Keratinocyte (primary cell): Measurements from ENCODE around the gene DMRT2. TPM values are rescaled to one million over a fixed set of nuclear protein-coding genes. Genes with fewer than 3 reads are reported as not detected.

Experiments
- DNase-seq: peaks from one replicate; pipeline ENCODE4 v3.0.0-alpha.2; 2011; ENCODE audit warnings: low read depth, missing footprints, low spot score
- FAIRE-seq: peaks from 2 replicates; lab custom pipeline; 2011; peaks lifted over from hg19 to GRCh38; lab: Jason Lieb, UNC
- H2AFZ ChIP-seq: 2 replicates; pipeline ENCODE4 v1.6.0; 2012; ENCODE audit warnings: low read length, control low read depth, inconsistent platforms; ENCODE audit not compliant: control insufficient read depth
- H3K27ac ChIP-seq: 2 replicates; pipeline ENCODE4 v1.5.1; 2011; ENCODE audit warnings: low read length; ENCODE audit not compliant: control insufficient read depth, insufficient read depth
- H3K27me3 ChIP-seq: 3 replicates; pipeline ENCODE4 v1.6.0; 2011; ENCODE audit warnings: low read length; ENCODE audit not compliant: control insufficient read depth, insufficient read depth; ENCODE audit errors: extremely low read depth
- H3K36me3 ChIP-seq, 2 experiments: 2 replicates in 1 of 2; 3 replicates in 1 of 2; pipeline ENCODE4 v1.5.1; 2011; ENCODE audit warnings: low read length in 2 of 2, mild to moderate bottlenecking in 1 of 2; ENCODE audit not compliant: control insufficient read depth in 2 of 2, insufficient read depth in 2 of 2; ENCODE audit errors: extremely low read depth in 1 of 2
- H3K4me1 ChIP-seq: 3 replicates; pipeline ENCODE4 v1.5.1; 2011; ENCODE audit warnings: low read length; ENCODE audit not compliant: control insufficient read depth, insufficient read depth; ENCODE audit errors: extremely low read depth
- H3K4me2 ChIP-seq: 3 replicates; pipeline ENCODE4 v1.6.0; 2011; ENCODE audit warnings: low read depth, low read length; ENCODE audit not compliant: control insufficient read depth, insufficient read depth; ENCODE audit errors: extremely low read depth
- H3K4me3 ChIP-seq, 3 experiments: fragments of 200-600 bp in 1 of 3; sonication (generic) in 1 of 3; 2 replicates in 2 of 3; 3 replicates in 1 of 3; pipeline ENCODE4 v1.5.1; 2011 to 2016; ENCODE audit warnings: low read length in 3 of 3, mild to moderate bottlenecking in 3 of 3, control low read depth in 2 of 3, inconsistent platforms in 1 of 3, low read depth in 1 of 3, mixed read lengths in 1 of 3, mixed run types in 1 of 3, moderate library complexity in 1 of 3; ENCODE audit not compliant: control insufficient read depth in 2 of 3, insufficient read depth in 2 of 3; ENCODE audit errors: extremely low read depth in 1 of 3
- H3K79me2 ChIP-seq: 2 replicates; pipeline ENCODE4 v1.6.0; 2012; ENCODE audit warnings: low read length; ENCODE audit not compliant: control insufficient read depth, insufficient read depth
- H3K9ac ChIP-seq: 3 replicates; pipeline ENCODE4 v1.6.0; 2011; ENCODE audit warnings: low read length; ENCODE audit not compliant: control insufficient read depth, insufficient read depth; ENCODE audit errors: extremely low read depth
- H3K9me1 ChIP-seq: 3 replicates; pipeline ENCODE4 v1.6.0; 2011; ENCODE audit warnings: low read length; ENCODE audit not compliant: control insufficient read depth, insufficient read depth; ENCODE audit errors: extremely low read depth
- H3K9me3 ChIP-seq: 2 replicates; pipeline ENCODE4 v1.5.1; 2012; ENCODE audit warnings: low read depth, low read length; ENCODE audit not compliant: control insufficient read depth
- H4K20me1 ChIP-seq: 3 replicates; pipeline ENCODE4 v1.6.0; 2011; ENCODE audit warnings: low read length; ENCODE audit not compliant: control insufficient read depth, insufficient read depth; ENCODE audit errors: extremely low read depth
- EZH2 ChIP-seq: IDR thresholded peaks from one replicate; pipeline ENCODE4 v1.6.1; 2012; ENCODE audit warnings: inconsistent platforms, mild to moderate bottlenecking, low read length, moderate library complexity
- dilution Hi-C: fragments of 300-500 bp; cut with MboI; formaldehyde crosslinking; loops from one replicate; pipeline ENCODE4 v1.7.0; 2020; ENCODE audit warnings: low sequenced_read_pairs; ENCODE audit not compliant: extremely low pct_ligation_motif_present
- polyA plus RNA-seq, 5 experiments: library from polyadenylated mRNA; depleted of rRNA in 3 of 5; stranded (reverse) in 3 of 5; stranded (forward) in 1 of 5; unstranded in 1 of 5; fragments of >200 nt; gene quantifications; 1 replicate in 1 of 5; 2 replicates in 3 of 5; 3 replicates in 1 of 5; pipeline versions ENCODE4 v1.2.1 to v1.2.3, GENCODE V29; 2011 to 2012; ENCODE audit warnings: missing spikeins in 2 of 5, low read depth in 1 of 5, low replicate concordance in 1 of 5
- TF ChIP-seq, protein P1 (sequence below), 3 experiments: IDR thresholded peaks in 1 of 3; conservative IDR thresholded peaks in 1 of 3; optimal IDR thresholded peaks in 1 of 3; 2 replicates in 2 of 3; 3 replicates in 1 of 3; pipeline versions ENCODE3 to v1.5.1; 2011; ENCODE audit warnings: low read length in 3 of 3, mild to moderate bottlenecking in 3 of 3, moderate library complexity in 2 of 3, control low read depth in 1 of 3, inconsistent platforms in 1 of 3; ENCODE audit not compliant: insufficient read depth in 2 of 3; ENCODE audit errors: extremely low read depth in 1 of 3

The DMRT2 gene
- polyA plus RNA-seq, 1 donor (not counting 4 experiments of a cell fraction or from before 2014, with no cell fraction given), result not detected

- Histone ChIP-seq H4K20me1 (no peaks in the 10 kb centered on the region), H3K9me3 (no peaks in the 10 kb centered on the region), H3K9ac (no peak overlapping the region), H3K4me1 (no peaks in the 10 kb centered on the region), H2AFZ (no peak overlapping the region), H3K4me2 (no peak overlapping the region), H3K36me3 (no peaks in the 10 kb centered on the region), H3K79me2 (no peaks in the 10 kb centered on the region), H3K27ac (no peak overlapping the region), H3K4me3 (no peak overlapping the region), H3K9me1 (no peaks in the 10 kb centered on the region), H3K27me3 (no peaks in the 10 kb centered on the region)
- no peak for FAIRE-seq
- dilution Hi-C loops, result no loop called here
- no peak for DNase-seq
- TF ChIP-seq EZH2, result no peak
- TF ChIP-seq, protein P1, sequence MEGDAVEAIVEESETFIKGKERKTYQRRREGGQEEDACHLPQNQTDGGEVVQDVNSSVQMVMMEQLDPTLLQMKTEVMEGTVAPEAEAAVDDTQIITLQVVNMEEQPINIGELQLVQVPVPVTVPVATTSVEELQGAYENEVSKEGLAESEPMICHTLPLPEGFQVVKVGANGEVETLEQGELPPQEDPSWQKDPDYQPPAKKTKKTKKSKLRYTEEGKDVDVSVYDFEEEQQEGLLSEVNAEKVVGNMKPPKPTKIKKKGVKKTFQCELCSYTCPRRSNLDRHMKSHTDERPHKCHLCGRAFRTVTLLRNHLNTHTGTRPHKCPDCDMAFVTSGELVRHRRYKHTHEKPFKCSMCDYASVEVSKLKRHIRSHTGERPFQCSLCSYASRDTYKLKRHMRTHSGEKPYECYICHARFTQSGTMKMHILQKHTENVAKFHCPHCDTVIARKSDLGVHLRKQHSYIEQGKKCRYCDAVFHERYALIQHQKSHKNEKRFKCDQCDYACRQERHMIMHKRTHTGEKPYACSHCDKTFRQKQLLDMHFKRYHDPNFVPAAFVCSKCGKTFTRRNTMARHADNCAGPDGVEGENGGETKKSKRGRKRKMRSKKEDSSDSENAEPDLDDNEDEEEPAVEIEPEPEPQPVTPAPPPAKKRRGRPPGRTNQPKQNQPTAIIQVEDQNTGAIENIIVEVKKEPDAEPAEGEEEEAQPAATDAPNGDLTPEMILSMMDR (optimal IDR thresholded peaks at IDR 0.05 in 1 of 3, IDR thresholded peaks at IDR 0.05 in 1 of 3, conservative IDR thresholded peaks at IDR 0.05 in 1 of 3; ENCODE audit: extremely low read depth in 1 of 3, insufficient read depth in 2 of 3, low read length in 3 of 3), result no peak
Measured at GRCh38 chr9:1085086-1085485, 34.9 kb downstream of the DMRT2 start.

DNA sequence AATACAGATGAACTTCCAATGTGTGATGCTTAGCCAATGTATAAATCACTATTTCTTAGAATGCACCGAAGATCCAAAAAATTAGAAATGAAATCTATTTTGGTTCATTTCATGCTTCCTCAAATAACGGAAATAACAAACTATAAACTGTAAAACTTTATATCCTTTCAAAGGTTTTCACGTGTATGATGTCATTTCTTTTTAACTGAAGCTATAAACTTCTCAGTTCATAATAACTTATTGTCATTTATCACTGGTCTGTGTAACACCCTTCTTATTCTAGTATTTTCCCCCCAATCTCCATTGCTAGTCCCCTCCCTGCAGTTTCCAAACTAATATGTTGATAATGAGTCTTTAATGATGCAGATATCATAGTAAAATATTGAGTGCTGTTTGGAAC, 36.4 kb downstream of the DMRT2 start:
- H3K4me1 ChIP-seq, result no peaks in the 10 kb centered on the region
- H3K4me2 ChIP-seq, result no peak overlapping the region
- H3K27me3 ChIP-seq, result no peaks in the 10 kb centered on the region
- H4K20me1 ChIP-seq, result no peaks in the 10 kb centered on the region
- no peak for FAIRE-seq
- DNase-seq, result no peak
- H3K36me3 ChIP-seq, result no peaks in the 10 kb centered on the region
- H3K9me1 ChIP-seq, result no peaks in the 10 kb centered on the region
- no peak overlapping the region for H2AFZ ChIP-seq
- no peak for TF ChIP-seq EZH2
- TF ChIP-seq, protein P1 (optimal IDR thresholded peaks at IDR 0.05 in 1 of 3, IDR thresholded peaks at IDR 0.05 in 1 of 3, conservative IDR thresholded peaks at IDR 0.05 in 1 of 3; ENCODE audit: extremely low read depth in 1 of 3, insufficient read depth in 2 of 3, low read length in 3 of 3), result no peak
- no peak overlapping the region for H3K27ac ChIP-seq
- H3K9me3 ChIP-seq, result no peaks in the 10 kb centered on the region
- H3K79me2 ChIP-seq, result no peaks in the 10 kb centered on the region
- no peak overlapping the region for H3K4me3 ChIP-seq
- no peak overlapping the region for H3K9ac ChIP-seq
- dilution Hi-C loops, result no loop called here
